ENCODE results near the gene TTLL1.

TTLL1 gene

DNA sequence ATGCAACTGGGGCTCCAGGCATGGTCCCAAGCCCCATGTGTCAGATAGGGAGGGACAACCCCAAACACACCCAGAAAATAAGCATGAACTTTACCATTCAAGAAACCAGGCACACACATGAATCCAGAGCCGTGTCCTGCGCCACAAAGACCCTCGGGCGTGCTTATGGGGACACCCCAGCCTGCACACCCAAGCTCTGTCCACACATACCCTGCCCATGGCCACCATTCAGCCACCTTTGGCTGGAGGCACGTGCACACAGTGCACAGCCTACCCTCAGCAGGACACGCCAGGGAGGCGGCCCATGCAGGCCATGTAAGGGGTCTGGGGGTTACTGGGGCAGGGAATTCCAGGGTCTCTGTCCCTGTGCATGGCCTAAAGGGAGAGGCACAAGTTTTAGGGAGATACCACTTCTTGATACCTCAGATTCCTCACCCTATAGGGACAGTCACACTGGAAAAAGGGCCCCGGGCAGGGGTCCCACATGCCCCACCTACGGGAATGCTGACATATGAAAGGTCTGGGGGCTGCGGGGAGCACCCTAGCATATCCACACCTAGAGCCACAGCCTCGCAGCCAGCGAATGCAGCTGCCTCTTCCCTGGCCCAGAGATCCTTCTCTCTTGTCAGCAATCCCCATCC, 94.8 kb downstream of the TTLL1 start:
- no peak overlapping the region for H3K27ac ChIP-seq (ENCODE audit: low read depth, low read length, poor library complexity, severe bottlenecking)

DNA sequence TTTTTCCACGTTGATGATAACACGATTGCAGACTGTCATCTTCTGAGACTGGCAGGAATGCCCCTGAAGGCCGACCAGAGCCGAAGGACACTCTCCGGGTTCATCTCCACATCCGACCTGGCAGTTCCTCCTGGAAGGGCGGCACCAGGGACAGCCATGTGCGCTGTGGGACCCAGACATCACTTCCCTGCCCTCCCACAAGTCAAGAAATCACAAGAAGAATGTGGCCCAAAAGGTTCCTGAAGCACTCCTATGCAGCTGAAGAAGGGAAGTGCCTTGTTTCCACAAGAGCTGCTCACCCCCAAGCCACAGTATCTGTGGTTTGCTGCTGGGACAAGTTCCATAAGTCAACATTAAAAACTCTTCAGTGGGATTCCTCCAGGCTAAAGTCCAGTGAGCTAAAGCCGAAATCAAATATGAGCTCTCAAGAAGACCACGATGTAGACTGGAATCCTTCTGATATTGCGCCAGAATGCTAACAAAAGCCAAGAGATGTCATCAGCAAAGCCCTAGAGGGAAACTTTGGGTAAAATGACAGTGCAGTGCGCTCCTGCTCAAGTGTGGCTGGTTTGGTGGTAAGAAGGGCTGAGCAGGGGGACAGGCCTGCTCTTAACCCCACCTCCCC, 95.4 kb downstream of the TTLL1 start:
- Histone ChIP-seq H3F3A (ENCODE audit: insufficient read depth, low read length) (no peaks in the 10 kb centered on the region), H2AFZ (ENCODE audit: low read length) (no peak overlapping the region), H3K9me2 (ENCODE audit: low read depth, low read length) (no peaks in the 10 kb centered on the region), H3K9ac (ENCODE audit: low read length) (no peak overlapping the region), H3K9me3 (ENCODE audit: low read length) (0 out of 2 replicates have a peak, but pooled peaks cover 4% of the 10 kb centered on the region), H3K27ac (ENCODE audit: low read depth, low read length, poor library complexity, severe bottlenecking) (no peak overlapping the region), H3K4me1 (ENCODE audit: insufficient read depth, low read length, severe bottlenecking) (peaks cover 9% of the 10 kb centered on the region), H3K27me3 (ENCODE audit: insufficient read depth, low read length) (no peaks in the 10 kb centered on the region), H3K79me2 (ENCODE audit: insufficient read depth, low read length) (no peaks in the 10 kb centered on the region), H3K4me3 (ENCODE audit: low read depth, low read length, poor library complexity, severe bottlenecking) (no peak overlapping the region), H3K4me2 (ENCODE audit: low read length) (no peak overlapping the region), H4K20me1 (ENCODE audit: insufficient read depth, low read length) (no peaks in the 10 kb centered on the region), H3K36me3 (ENCODE audit: insufficient read depth, low read length) (peaks cover 3% of the 10 kb centered on the region; the same call in 1 of the 2 replicates)
- TF ChIP-seq EZH2 (IDR thresholded peaks at IDR 0.05; ENCODE audit: borderline replicate concordance, low read length) = no peak
- TF ChIP-seq, protein P1, sequence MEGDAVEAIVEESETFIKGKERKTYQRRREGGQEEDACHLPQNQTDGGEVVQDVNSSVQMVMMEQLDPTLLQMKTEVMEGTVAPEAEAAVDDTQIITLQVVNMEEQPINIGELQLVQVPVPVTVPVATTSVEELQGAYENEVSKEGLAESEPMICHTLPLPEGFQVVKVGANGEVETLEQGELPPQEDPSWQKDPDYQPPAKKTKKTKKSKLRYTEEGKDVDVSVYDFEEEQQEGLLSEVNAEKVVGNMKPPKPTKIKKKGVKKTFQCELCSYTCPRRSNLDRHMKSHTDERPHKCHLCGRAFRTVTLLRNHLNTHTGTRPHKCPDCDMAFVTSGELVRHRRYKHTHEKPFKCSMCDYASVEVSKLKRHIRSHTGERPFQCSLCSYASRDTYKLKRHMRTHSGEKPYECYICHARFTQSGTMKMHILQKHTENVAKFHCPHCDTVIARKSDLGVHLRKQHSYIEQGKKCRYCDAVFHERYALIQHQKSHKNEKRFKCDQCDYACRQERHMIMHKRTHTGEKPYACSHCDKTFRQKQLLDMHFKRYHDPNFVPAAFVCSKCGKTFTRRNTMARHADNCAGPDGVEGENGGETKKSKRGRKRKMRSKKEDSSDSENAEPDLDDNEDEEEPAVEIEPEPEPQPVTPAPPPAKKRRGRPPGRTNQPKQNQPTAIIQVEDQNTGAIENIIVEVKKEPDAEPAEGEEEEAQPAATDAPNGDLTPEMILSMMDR (IDR thresholded peaks at IDR 0.05; ENCODE audit: low read length) = no peak

More for the DNA sequence above, 94.8 kb downstream of the TTLL1 start:
- Histone ChIP-seq H3K4me1 (ENCODE audit: insufficient read depth, low read length, severe bottlenecking) (peaks cover 9% of the 10 kb centered on the region), H3K9ac (ENCODE audit: low read length) (no peak overlapping the region), H3K9me2 (ENCODE audit: low read depth, low read length) (no peaks in the 10 kb centered on the region), H3K9me3 (ENCODE audit: low read length) (0 out of 2 replicates have a peak, but pooled peaks cover 4% of the 10 kb centered on the region), H3K79me2 (ENCODE audit: insufficient read depth, low read length) (no peaks in the 10 kb centered on the region), H3K27me3 (ENCODE audit: insufficient read depth, low read length) (no peaks in the 10 kb centered on the region), H3K4me2 (ENCODE audit: low read length) (no peak overlapping the region), H4K20me1 (ENCODE audit: insufficient read depth, low read length) (no peaks in the 10 kb centered on the region), H2AFZ (ENCODE audit: low read length) (no peak overlapping the region), H3K4me3 (ENCODE audit: low read depth, low read length, poor library complexity, severe bottlenecking) (no peak overlapping the region), H3K36me3 (ENCODE audit: insufficient read depth, low read length) (peaks cover 3% of the 10 kb centered on the region; the same call in 1 of the 2 replicates), H3F3A (ENCODE audit: insufficient read depth, low read length) (no peaks in the 10 kb centered on the region)
- no peak for TF ChIP-seq EZH2 (IDR thresholded peaks at IDR 0.05; ENCODE audit: borderline replicate concordance, low read length)
- TF ChIP-seq, protein P1 (IDR thresholded peaks at IDR 0.05; ENCODE audit: low read length) = no peak

DNA sequence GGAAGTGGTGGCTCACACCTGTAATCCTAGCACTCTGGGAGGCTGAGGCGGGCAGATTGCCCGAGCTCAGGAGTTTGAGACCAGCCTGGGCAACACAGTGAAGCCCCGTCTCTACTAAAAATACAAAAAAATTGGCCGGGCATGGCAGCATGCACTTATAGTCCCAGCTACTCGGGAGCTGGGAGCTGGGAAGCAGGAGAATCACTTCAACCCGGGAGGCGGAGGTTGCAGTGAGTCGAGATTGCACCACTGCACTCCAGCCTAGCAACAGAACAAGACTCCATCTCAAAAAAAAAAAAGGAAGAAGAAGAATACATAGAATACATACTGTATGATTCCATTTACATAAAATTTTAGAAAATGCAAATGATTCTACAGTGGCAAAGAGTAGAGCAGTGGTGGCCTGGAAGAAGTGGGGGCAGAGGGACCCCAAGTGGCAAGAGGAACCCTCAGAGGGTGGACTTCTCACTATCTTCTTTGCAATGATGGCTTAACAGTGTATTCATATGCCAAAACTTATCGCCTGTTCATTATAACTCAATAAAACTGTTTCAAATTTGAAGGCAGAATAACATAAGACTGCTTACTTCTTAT, 96.2 kb downstream of the TTLL1 start:
- no peak overlapping the region for H2AFZ ChIP-seq (ENCODE audit: low read length)
- H4K20me1 ChIP-seq (ENCODE audit: insufficient read depth, low read length) = no peaks in the 10 kb centered on the region
- no peaks in the 10 kb centered on the region for H3K79me2 ChIP-seq (ENCODE audit: insufficient read depth, low read length)
- H3F3A ChIP-seq (ENCODE audit: insufficient read depth, low read length) = no peaks in the 10 kb centered on the region
- no peaks in the 10 kb centered on the region for H3K9me2 ChIP-seq (ENCODE audit: low read depth, low read length)
- H3K4me3 ChIP-seq (ENCODE audit: low read depth, low read length, poor library complexity, severe bottlenecking) = no peak overlapping the region
- no peak overlapping the region for H3K4me2 ChIP-seq (ENCODE audit: low read length)
- TF ChIP-seq, protein P1 (IDR thresholded peaks at IDR 0.05; ENCODE audit: low read length) = no peak
- TF ChIP-seq EZH2 (IDR thresholded peaks at IDR 0.05; ENCODE audit: borderline replicate concordance, low read length) = no peak
- H3K27me3 ChIP-seq (ENCODE audit: insufficient read depth, low read length) = no peaks in the 10 kb centered on the region
- H3K27ac ChIP-seq (ENCODE audit: low read depth, low read length, poor library complexity, severe bottlenecking) = no peak overlapping the region
- no peak overlapping the region for H3K9ac ChIP-seq (ENCODE audit: low read length)
- H3K36me3 ChIP-seq (ENCODE audit: insufficient read depth, low read length) = peaks cover 3% of the 10 kb centered on the region; the same call in 1 of the 2 replicates
- H3K9me3 ChIP-seq (ENCODE audit: low read length) = 0 out of 2 replicates have a peak, but pooled peaks cover 4% of the 10 kb centered on the region
- peaks cover 9% of the 10 kb centered on the region for H3K4me1 ChIP-seq (ENCODE audit: insufficient read depth, low read length, severe bottlenecking)

Data from OCI-LY1 (cell line).